Measurements from ENCODE around the gene ILDR1.

DNA sequence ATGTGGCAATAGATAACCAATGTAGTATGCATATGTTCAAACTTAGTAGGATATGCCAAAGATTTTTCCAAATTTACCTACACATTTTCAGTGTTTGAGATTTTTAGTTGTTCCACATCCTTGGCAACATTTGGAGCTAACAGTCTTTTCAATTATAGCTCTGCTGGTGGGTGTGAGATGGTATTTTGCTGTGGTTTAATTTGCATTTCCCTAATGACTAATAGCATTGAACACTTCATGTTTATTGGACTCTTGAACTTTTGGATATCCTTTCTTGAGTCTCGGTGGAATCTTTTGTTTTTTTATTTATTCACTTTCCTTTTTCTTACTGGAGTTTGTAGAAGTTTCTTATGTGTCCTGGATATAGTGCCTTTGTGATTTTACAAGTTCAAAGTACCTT, 11.0 kb upstream of the ILDR1 start:
- TF ChIP-seq, protein P1, sequence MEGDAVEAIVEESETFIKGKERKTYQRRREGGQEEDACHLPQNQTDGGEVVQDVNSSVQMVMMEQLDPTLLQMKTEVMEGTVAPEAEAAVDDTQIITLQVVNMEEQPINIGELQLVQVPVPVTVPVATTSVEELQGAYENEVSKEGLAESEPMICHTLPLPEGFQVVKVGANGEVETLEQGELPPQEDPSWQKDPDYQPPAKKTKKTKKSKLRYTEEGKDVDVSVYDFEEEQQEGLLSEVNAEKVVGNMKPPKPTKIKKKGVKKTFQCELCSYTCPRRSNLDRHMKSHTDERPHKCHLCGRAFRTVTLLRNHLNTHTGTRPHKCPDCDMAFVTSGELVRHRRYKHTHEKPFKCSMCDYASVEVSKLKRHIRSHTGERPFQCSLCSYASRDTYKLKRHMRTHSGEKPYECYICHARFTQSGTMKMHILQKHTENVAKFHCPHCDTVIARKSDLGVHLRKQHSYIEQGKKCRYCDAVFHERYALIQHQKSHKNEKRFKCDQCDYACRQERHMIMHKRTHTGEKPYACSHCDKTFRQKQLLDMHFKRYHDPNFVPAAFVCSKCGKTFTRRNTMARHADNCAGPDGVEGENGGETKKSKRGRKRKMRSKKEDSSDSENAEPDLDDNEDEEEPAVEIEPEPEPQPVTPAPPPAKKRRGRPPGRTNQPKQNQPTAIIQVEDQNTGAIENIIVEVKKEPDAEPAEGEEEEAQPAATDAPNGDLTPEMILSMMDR (IDR thresholded peaks at IDR 0.05; ENCODE audit: insufficient read depth, low read length, poor library complexity, severe bottlenecking): no peak
- no peak for TF ChIP-seq EZH2phosphoT487 (conservative IDR thresholded peaks at IDR 0.05; ENCODE audit: low read length)
